Stimulated activated CD4-positive, alpha-beta T cell treated with anti-CD3 and anti-CD28 coated beads, Interleukin-15, amount 100 ng/mL, for 24 hours (primary cell): ENCODE data around the gene YPEL5.

Source experiments
- DNase-seq: peaks from one replicate; pipeline ENCODE4 v3.0.0-alpha.2; 2020

The YPEL5 gene

GRCh38 chr2:30208453-30208852 lies 61.6 kb downstream of the YPEL5 start:
- DNase-seq, result peak; percentile 56

- no peak for DNase-seq
Measured at GRCh38 chr2:30209227-30209626, 62.4 kb downstream of the YPEL5 start.
